Amygdala (tissue), 56 donors: Measurements from ENCODE around the gene HOXB2.

Experiments used
- DNase-seq, 56 donors: peaks; one replicate each; lab custom pipeline; 2025; lab: John Stamatoyannopoulos, UW

The HOXB2 gene

DNA sequence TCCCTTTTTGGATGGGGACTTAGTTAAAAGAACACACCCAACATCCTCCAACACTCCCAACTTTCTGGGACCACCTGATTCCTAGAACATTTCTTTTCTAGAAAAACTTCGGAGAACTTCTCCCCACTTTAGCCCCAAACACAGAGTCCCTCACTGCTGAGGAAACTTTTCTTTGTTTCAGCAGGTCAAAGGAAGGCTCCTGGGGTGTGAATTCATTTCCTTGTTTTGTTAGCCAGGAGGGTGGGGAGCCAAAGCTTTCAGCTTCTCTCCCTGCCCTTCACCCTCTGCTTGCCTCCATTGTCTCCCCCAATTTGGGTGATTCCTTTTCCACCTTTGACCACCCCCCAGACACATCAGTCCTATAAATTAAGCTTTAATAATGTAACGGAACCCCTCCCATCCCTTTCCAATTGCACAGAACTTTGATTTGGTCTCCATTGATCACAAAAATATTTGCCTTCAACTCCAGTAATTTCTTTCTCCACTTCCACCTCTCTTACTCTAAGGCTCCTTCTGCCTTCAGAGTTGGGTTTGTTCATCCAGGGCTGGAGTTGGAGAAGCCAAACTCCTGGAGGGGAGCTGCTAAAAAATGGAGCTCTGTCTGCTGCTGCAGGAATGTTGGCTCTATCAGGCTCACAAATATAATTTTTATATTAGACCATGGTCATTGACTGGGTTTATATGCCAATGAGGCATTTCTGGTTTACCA is 22.9 kb upstream of the HOXB2 start:
- DNase-seq: no peak

DNA sequence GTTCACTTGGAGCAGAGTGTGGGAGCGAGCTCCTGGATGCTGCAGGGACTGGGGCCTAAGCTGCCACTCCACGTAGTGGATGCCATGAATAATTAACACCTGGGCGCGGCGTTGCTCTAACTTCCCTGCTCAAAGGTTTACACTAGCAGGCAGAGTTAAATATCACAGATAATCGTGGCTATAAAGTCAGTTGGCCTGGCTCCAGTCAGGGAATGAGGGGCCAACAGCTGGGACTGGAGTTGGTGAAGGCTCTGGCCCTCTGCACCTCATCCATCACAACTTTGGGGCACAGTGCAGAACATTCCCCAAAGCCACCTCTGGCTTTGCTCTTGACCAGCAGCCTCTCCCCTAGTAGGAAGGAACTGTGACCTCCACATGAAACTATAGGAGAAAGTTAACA is 22.3 kb upstream of the HOXB2 start:
- DNase-seq: no peak

DNA sequence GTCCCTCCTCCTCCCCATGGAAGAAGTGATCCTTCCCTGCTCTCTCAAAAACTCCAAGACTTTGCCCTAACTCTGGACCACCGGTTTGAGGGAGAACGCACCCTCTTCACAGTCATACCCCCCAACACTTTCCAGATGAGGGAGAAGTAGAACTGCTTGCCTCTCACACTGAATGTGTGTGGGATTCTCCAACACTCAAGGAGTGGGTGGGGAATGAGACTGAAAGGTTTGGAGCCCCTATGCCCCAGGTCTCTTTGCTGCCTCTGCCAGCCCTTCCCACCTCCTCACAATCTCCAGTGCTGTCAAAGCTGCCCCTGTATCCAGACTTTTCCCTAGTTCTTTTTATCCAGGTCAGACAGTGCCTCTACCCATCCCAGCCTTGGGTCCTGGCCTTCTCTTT is 21.8 kb upstream of the HOXB2 start:
- no peak for DNase-seq

DNA sequence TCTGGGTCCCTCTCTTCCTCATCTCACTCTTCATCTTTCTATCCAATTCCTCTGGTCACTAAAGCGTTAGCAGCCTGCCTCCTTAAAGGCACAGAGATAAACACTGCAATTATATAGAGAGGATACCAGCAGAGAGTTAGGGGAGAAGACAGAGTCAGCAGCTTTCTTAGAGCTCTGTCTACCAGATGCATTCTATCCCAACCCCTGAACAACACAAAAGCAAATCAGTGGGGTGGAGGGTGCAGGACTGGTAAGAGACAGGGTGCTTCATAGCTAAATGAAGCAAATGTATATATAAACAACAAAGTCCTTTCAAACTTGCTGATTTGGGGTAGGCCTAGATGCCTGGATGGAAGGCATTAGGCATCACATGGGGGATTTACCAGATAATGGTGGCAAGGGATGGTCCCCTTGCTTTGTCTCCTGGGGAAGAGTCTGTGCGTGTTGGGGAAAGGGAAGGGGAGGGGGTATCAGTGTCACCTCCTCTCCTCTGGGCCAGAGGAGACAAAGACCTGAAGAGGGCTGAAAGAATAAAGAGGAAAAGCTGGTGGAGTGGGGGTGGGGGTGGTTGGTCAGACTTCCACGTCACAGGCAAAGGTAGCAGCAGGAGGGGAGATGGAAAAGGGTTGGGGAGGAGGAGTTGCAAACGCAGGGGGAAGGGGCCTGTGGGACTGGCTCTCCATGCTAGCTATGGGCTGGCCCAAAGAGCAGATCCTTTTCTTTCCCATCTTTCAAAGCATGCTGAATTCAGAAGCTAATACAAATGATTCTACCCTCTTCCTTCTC is 21.2 kb upstream of the HOXB2 start:
- DNase-seq: no peak

DNA sequence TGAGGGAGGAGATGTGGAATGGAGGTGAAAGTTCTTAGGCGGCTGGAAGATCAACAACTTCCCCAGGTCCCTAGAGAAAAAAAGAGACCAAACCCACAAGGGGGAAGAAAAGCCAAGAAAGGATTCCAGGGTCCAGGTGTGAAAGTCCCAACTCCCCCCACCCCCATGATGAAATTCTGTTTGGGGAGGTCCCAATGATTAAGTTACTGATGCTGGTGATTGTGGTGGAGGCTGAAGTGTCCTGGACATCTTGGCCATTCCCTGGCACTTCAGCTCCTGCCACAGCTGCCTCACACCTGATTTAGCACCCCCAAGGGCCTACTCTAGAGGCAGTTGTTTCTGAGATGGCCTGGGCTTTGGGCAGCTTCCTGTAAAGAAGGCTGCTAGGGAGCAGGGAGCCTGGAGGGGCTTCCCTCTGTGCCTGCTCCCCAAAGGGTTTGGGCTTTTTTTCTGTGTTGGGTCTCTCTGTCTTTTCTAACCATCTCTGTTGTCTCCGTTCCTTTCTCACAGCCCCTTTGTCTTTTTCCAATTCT is 20.2 kb upstream of the HOXB2 start:
- DNase-seq: no peak

DNA sequence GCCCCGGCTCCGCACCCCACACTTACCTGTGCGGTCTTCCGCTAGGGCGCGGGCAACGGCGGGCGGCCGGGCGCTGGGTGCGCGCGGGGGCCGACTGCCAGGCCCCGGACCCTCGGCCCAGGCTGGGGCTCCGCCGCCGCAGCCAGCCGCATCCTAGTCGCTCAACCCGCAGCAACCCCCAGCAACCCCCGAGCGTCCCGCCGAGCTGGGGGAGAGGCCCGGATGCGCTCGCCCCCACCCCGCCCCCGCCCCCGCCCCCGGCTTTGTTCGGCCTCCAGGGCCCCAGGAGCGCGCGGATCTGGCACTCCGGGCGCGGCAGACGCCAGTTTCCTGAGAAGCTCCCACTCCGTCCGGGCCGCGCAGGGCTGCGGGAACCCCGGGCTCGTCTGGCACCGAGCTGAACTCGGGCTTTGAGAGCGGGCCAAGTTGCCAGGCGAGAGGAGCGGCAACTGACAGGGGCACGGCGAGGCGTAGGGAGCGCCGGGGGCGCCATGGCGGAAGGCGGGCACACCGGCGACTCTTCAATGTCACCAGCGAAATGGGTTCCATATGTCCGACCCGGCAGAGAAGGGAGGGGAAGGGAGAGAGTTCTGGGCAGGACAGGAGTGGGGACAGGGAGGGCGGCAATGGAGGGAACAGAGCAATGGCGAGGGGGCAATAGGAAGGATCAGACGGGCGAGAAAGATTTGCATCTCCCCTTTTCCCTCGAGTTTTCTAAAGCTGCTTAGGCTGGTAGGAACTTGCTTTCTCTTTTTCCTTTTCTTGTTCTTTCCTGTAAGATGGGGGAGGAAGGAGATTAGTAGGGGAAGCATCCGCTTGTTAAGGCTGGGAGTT is 19.5 kb upstream of the HOXB2 start:
- no peak for DNase-seq

DNA sequence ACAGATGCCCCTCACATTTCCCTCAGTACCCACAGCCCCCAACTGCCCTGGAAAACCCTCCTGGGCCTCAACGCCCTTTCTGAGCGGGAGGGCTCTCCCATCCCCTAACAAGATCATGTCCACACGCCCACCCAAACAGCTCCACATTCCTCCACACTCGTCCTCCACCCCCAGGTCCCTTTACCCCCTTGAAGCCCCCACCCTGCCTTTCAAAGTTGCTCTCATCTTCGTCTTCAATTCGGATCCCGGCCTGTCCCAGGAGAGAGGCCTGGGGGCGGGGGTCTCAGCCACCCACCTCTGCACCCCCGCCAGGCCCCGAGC is 18.9 kb upstream of the HOXB2 start:
- DNase-seq: no peak

DNA sequence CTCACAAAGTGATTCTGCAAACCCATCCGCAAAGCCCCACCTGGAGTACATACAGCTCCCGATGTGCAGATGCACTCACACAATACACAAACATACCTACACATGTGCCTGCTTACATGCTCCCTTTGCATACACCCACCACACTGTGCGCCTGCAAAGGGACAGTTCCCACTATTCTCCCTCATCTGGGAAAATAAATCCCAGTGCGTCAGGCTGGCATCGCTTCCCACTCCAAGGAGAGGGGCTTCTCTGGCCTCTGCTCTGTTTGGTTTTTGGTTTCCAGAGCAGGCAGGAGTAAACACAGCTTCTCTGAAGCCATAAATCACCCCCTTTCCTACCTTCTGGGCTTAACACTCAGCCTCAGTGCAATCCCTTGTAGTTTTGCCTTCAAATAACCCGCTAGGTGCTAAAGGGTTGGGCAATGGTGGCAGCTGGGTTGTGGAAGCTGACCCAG is 18.5 kb upstream of the HOXB2 start:
- DNase-seq: no peak

DNA sequence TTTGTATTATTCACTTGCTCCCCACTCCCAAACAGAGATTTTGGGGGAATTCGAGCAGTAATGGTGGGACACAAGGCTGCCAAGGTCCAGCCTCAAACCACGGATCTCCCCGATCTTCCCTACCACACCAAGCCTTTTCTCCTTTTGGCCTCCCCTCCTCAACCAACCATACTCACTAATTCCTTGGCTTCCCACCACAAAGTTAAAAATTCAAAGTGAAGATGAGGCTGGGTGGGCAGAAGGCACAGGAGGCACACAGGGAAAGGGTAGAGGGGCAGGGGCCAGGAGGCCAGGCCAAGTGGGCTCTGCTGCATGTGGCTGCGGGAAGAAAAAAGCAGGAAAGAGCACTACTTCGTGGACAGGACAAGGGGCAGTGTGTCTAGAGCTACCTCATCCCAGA is 18.0 kb upstream of the HOXB2 start:
- no peak for DNase-seq

DNA sequence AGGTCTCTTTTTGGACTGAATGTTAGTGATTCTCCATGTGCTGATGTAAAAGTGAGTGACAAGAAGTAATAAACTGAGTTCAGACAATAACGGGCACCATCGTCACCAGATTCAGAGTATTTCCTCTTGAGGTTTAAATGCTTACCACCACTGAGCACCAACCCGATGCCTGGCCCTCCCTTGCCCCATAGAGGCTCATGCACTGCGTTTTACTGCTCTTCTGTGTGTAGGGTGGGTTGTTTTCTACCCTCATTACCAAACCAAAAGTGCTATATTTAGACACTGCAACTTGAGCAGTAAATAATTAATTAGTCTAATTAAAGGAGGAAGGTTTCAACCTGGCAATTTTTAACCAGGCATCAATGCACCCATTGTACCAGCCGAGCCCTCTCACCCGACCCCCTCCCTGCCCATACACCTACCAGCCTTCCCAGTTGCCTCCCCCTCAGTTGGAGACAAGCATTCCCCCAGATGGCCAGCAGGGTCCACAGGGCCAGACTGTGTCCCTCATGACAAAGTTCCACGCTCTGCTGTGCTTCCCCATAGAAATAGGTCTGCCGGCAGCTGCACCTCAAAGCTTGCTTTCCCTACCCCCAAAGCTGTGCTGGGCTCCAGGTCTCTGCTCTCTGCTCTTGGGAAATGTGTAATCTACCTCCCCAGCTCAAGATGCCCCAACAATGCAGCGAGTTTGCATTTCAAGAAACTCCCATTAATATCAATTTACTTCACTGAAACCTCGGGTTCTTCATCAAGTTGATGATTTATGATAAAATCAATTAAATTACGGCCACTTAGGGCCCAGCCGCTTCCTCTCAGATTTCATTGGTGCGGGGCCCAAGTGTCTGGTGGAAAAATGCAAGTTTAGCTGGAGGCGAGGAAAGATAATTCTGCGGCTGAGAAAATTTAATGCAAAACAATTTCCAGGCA is 17.2 kb upstream of the HOXB2 start:
- no peak for DNase-seq

DNA sequence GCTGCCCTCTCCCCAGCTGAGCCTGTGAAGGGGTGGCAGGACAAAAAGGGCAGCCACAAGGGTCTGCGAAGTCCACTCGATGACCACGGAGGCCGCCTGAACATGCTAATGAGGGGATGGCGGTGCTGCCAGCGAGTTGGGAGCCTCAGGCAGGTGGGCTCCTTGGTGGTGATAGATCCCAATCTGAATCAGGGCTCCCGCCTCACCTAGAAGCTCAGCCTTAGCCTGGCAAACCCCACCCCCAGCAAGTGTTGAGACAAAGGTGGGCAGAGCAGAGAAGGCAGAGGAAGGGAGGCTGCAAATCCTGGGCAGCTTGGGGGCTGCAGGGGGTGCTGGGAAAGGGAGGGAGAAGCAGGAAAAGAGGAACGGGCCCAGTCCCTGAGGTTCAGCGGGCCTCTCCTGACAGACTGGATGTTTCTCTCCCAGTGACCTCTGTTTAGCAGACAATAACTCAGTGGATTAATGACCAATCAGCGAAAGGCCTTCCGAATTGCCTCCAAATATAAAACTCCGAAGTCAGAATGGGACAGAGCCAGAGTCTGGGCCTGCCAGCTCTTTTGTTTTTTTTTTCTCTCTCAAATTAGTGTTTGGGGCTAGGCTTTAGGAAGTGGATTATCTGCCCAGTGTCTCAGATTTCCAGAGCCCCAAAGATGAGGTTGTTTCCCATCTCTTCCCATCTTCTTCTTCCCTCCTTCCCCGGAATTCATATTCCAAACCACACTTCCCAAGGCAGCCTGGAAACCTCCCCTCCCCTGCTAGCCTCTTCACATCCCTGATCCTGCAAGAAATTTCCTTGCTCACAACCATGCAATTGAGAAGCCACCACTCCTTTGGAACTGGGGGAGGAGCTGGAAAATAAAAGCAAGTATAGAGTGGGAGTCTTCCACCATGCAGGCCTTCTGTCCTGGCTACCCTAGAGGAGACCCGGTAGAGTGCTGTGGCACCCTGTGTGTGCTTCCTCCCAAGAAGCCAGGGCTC is 15.2 kb upstream of the HOXB2 start:
- DNase-seq: no peak

DNA sequence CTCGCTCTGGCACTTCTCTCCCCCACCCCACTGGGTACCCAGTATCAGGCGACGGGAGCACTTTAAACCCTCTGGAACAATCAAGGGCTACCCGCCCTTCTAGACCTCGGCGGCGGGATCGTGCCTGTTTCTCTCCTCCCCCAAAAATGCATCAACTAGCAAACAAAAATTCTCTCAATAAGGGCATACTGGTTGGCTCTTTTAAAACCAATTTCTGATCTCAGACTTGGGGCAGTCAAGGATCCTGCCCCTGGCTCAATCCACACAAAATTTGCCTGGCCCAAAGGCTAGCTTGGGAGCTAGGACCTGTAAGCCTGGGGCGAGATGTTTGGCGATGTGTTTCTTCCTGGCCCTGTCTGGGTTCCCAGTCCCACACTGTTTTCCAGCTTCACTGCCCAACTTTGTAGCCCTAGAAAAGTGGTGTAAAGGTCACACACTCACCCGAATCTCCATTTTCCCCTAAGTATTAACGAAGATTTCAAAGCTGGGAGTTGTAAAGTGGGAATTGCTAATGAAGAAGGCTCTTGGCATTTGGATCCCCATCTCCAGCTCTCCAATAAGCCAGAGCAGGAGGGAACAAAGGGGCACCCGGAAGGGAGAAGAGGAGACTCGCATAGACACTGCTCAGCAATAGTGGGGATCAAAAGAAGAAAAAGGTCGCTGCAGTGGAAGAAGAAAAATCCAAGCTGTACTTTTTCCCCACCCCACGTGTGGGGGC is 14.4 kb upstream of the HOXB2 start:
- no peak for DNase-seq

DNA sequence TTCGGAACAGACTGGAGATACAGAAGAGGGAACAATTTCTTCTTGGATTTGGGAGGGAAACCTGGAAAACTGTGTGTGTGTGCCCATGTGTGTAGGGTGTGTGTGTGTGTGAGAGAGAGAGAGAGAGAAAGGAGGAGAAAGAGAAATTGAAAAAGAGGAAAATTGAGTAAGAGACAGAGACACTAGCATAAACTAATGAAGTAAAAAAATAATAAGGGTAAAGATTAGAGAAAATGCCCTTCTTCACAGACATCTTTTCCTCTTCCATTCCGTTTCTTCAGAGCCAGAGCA is 13.9 kb upstream of the HOXB2 start:
- no peak for DNase-seq

DNA sequence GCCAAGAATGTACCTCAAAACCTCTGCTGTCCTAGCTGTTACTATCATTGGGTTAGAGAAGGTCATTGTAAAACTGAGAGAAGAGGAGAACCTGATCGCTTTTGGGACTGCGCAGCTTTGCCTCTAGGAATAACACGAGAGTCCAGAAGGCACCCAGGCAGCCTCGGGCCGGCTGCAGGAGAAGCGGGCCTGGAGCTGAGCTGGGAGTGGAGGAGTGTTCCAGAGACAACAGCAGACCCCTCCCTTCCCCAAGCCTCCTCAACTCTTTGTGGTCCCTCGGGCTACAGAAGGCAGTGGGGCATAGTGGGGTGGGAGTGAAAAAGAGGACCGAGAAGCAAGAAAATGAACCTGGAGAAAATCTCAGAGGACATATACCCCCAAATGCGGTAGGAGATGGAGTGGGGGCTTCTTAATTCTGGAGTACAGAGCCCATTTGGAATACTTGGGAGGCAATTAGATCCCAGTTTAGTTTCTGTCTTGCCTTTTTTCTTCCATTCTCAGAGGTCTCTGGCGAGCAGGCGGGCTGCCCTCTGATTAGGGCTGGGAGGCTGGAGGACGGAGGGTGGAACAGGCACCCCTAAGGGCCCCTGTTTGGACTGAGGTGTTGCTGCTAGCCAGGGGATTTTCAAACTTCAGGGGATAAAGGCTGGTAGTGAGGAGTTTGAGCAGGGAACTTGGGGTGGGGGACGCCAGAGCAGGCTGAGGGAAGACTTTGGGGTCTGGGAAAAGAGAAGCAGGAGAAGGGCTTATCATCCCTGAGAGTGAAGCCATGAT is 13.3 kb upstream of the HOXB2 start:
- no peak for DNase-seq

DNA sequence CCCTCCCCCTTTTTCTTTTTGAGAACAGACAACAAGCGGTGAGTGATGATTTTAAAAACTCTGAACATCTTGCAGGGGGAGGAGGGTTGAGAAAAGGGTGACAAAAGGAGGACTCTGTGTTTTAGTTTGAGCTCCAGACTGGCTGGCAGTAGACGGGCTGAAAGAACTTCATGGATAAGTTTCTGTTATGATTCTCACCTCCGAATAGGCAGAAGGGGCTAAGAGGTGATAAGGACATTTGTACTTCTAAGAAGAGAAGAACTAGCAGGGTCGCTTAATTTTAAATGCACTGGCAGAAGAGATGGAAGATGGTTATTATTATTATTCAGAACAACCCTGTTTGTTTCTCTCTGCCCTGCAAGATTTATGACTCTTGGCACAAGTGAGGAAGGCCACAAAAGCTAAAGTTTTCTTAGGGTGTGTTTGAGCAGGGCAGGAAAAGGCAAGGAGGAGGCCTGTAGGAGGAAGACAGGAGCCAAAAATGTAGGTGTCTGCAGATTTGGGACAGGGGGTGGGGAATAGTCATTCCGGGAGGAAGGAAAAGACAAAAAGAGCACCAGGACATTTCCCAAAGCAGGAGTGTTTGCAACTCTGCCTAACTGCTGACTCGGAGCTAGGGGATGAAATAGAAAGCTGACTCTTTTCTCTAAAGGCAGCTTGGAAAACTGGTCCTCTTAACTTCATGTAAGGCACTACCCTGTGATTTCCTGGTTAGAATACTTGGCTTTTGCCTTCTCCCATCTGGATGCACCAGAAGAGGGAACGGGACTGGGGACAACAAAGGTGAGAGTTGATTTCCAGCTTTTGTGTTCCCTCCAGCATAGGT is 11.9 kb upstream of the HOXB2 start:
- no peak for DNase-seq

DNA sequence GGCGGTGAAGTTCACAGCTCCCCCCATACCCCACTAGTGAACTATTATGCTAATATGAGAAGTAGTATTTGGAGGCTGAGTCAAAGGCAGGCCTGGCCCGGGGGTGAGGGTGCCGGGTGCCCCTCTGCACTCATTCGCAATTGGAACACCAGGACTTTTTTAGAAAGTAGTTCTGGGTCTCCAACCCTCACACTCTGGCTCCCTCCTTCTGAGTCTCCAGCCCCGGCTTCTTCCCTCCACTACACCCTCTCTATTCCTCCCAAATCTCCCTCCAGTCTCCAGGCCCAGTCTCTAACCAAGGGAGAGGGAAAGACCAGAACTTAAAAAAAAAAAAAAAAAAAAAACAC is 11.3 kb upstream of the HOXB2 start:
- no peak for DNase-seq
